HCT116 (cell line): Measurements from ENCODE around the gene CCDC61. TPM values are rescaled to one million over a fixed set of nuclear protein-coding genes. Genes with fewer than 3 reads are reported as not detected.

Experiments
- ATAC-seq: fragments of 200-7000 bp; cut with Tn5 transposase; 2 replicates; pipeline ENCODE4 v1.9.1; 2020; ENCODE audit warnings: mild to moderate bottlenecking, moderate library complexity
- BruUV-seq: library from RNA; stranded (reverse); fragments of 400-500 nt; replicated peaks from 2 replicates; lab custom pipeline; 2021; lab: Mats Ljungman, UMichigan
- CTCF ChIA-PET: fragments of 300-600 bp; sonication (Branson Sonifier 250); formaldehyde crosslinking; loops from one replicate; lab custom pipeline; 2021; ENCODE audit warnings: antibody characterized with exemption; lab: Charles Lee
- POLR2A ChIA-PET: fragments of 300-600, 350-600 bp; sonication (Branson Sonifier 250); formaldehyde crosslinking; loops from one replicate; lab custom pipeline; 2021; ENCODE audit warnings: antibody characterized with exemption; lab: Charles Lee
- RAD21 ChIA-PET, 2 experiments: fragments of 300-600 bp; sonication (Branson Sonifier 250); formaldehyde crosslinking; loops; one replicate each; lab custom pipeline; 2023; ENCODE audit warnings: low total read pairs in 2 of 2; ENCODE audit not compliant: uncharacterized antibody in 2 of 2, unreplicated experiment in 2 of 2, low non-redundant PET in 1 of 2; lab: Charles Lee
- DNase-seq: peaks from one replicate; pipeline ENCODE4 v3.0.0-alpha.2; 2010; ENCODE audit warnings: low read depth, low spot score
- H2AFZ ChIP-seq: fragments of 200-600 bp; shearing (Covaris generic), sonication (generic); 2 replicates; pipeline ENCODE4 v1.6.1; 2017; ENCODE audit warnings: low read depth, mixed run types, mixed read lengths, antibody characterized with exemption, low read length; ENCODE audit not compliant: poor library complexity, severe bottlenecking
- H3K27ac ChIP-seq: 2 replicates; pipeline ENCODE4 v1.5.1; 2012; ENCODE audit warnings: low read depth, low read length
- H3K27me3 ChIP-seq: fragments of 200-600 bp; sonication (generic); 2 replicates; pipeline ENCODE4 v1.6.1; 2016; ENCODE audit warnings: mixed run types, low read length, mixed read lengths; ENCODE audit not compliant: insufficient read depth
- H3K36me3 ChIP-seq, 2 experiments: fragments of 200-500 bp in 1 of 2; fragments of 200-600 bp in 1 of 2; sonication (Bioruptor generic) in 1 of 2; sonication (generic) in 1 of 2; 2 replicates each; pipeline versions ENCODE4 v1.5.1 to v1.6.1; 2014 to 2016; ENCODE audit warnings: low read length in 2 of 2, inconsistent platforms in 1 of 2, mixed read lengths in 1 of 2, mixed run types in 1 of 2; ENCODE audit not compliant: insufficient read depth in 2 of 2, control insufficient read depth in 1 of 2
- H3K4me1 ChIP-seq, 2 experiments: fragments of 200-600 bp in 1 of 2; sonication (generic) in 1 of 2; 2 replicates each; pipeline versions ENCODE4 v1.5.1 to v1.6.1; 2012 to 2017; ENCODE audit warnings: low read length in 2 of 2, inconsistent platforms in 1 of 2, mild to moderate bottlenecking in 1 of 2, mixed read lengths in 1 of 2, mixed run types in 1 of 2, moderate library complexity in 1 of 2; ENCODE audit not compliant: insufficient read depth in 2 of 2, control insufficient read depth in 1 of 2
- H3K4me2 ChIP-seq: fragments of 200-600 bp; sonication (generic); 2 replicates; pipeline ENCODE4 v1.6.1; 2017; ENCODE audit warnings: mixed run types, low read length, mixed read lengths
- H3K4me3 ChIP-seq, 2 experiments: fragments of 200-600 bp in 1 of 2; sonication (generic) in 1 of 2; replicated peaks in 1 of 2; 2 replicates each; pipeline ENCODE4 v1.5.1; 2011 to 2016; ENCODE audit warnings: low read length in 2 of 2, control low read depth in 1 of 2, low read depth in 1 of 2, mild to moderate bottlenecking in 1 of 2, mixed read lengths in 1 of 2, mixed run types in 1 of 2
- H3K79me2 ChIP-seq: fragments of 200-600 bp; sonication (generic); 2 replicates; pipeline ENCODE4 v1.6.1; 2017; ENCODE audit warnings: mild to moderate bottlenecking, mixed run types, low read length, moderate library complexity, mixed read lengths; ENCODE audit not compliant: insufficient read depth
- H3K9ac ChIP-seq: fragments of 200-600 bp; sonication (generic); 2 replicates; pipeline ENCODE4 v1.6.1; 2016; ENCODE audit warnings: low read length, mixed read lengths
- H3K9me2 ChIP-seq: fragments of 200-600 bp; sonication (generic), shearing (Covaris generic); 2 replicates; pipeline ENCODE4 v1.6.1; 2017; ENCODE audit warnings: mixed run types, mild to moderate bottlenecking, moderate library complexity; ENCODE audit not compliant: insufficient read depth
- H3K9me3 ChIP-seq, 2 experiments: fragments of 200-500 bp in 1 of 2; fragments of 200-600 bp in 1 of 2; sonication (Bioruptor generic) in 1 of 2; sonication (generic) in 1 of 2; 2 replicates each; pipeline ENCODE4 v1.6.1; 2014 to 2017; ENCODE audit warnings: low read length in 2 of 2, mixed read lengths in 2 of 2, inconsistent platforms in 1 of 2, low read depth in 1 of 2, mild to moderate bottlenecking in 1 of 2, mixed run types in 1 of 2, moderate library complexity in 1 of 2; ENCODE audit not compliant: control insufficient read depth in 1 of 2, insufficient read depth in 1 of 2
- H4K20me1 ChIP-seq: fragments of 200-600 bp; sonication (generic), shearing (Covaris generic); 2 replicates; pipeline ENCODE4 v1.6.1; 2017; ENCODE audit warnings: mixed run types, mild to moderate bottlenecking, moderate library complexity; ENCODE audit not compliant: insufficient read depth
- ATF3 ChIP-seq: IDR thresholded peaks from 2 replicates; pipeline ENCODE4 v1.6.1; 2012
- CBX3 ChIP-seq: IDR thresholded peaks from 2 replicates; pipeline ENCODE4 v1.6.1; 2012; ENCODE audit warnings: low read depth
- CEBPB ChIP-seq: IDR thresholded peaks from 2 replicates; pipeline ENCODE4 v1.6.1; 2012; ENCODE audit warnings: low read depth
- EGR1 ChIP-seq: IDR thresholded peaks from 2 replicates; pipeline ENCODE4 v1.6.1; 2012; ENCODE audit warnings: low read depth
- EZH2phosphoT487 ChIP-seq: fragments of 200-600 bp; IDR thresholded peaks from 2 replicates; pipeline ENCODE4 v1.6.1; 2018; ENCODE audit warnings: antibody characterized with exemption, borderline replicate concordance
- FOSL1 ChIP-seq: IDR thresholded peaks from 2 replicates; pipeline ENCODE4 v1.6.1; 2012; ENCODE audit warnings: low read depth
- JUND ChIP-seq: IDR thresholded peaks from 2 replicates; pipeline ENCODE4 v1.6.1; 2012
- MAX ChIP-seq: IDR thresholded peaks from 2 replicates; pipeline ENCODE4 v1.6.1; 2012
- POLR2A ChIP-seq: IDR thresholded peaks from 2 replicates; pipeline ENCODE4 v1.7.0; 2011; ENCODE audit warnings: borderline replicate concordance; ENCODE audit not compliant: insufficient read depth, insufficient read length; ENCODE audit errors: extremely low read depth
- POLR2AphosphoS5 ChIP-seq: IDR thresholded peaks from 2 replicates; pipeline ENCODE4 v1.6.1; 2011; ENCODE audit warnings: mild to moderate bottlenecking, low read depth, low read length, moderate library complexity
- RAD21 ChIP-seq: IDR thresholded peaks from 2 replicates; pipeline ENCODE4 v1.6.1; 2012; ENCODE audit warnings: low read depth, mild to moderate bottlenecking
- REST ChIP-seq: IDR thresholded peaks from 2 replicates; pipeline ENCODE4 v1.6.1; 2012; ENCODE audit warnings: low read depth
- SIN3A ChIP-seq: IDR thresholded peaks from 2 replicates; pipeline ENCODE4 v1.6.1; 2012; ENCODE audit warnings: low read depth
- SP1 ChIP-seq: IDR thresholded peaks from 2 replicates; pipeline ENCODE4 v1.6.1; 2012; ENCODE audit warnings: low read depth
- SRF ChIP-seq: IDR thresholded peaks from 2 replicates; pipeline ENCODE4 v1.6.1; 2012; ENCODE audit warnings: low read depth
- YY1 ChIP-seq: IDR thresholded peaks from 2 replicates; pipeline ENCODE4 v1.6.1; 2011; ENCODE audit warnings: low read length, low read depth, moderate library complexity, mild to moderate bottlenecking; ENCODE audit not compliant: insufficient replicate concordance; ENCODE audit errors: extremely low read depth
- ZBTB33 ChIP-seq: IDR thresholded peaks from 2 replicates; pipeline ENCODE4 v1.6.1; 2011; ENCODE audit warnings: mild to moderate bottlenecking, low read length, moderate library complexity; ENCODE audit not compliant: insufficient replicate concordance; ENCODE audit errors: extremely low read depth
- ZFX ChIP-seq: fragments of 450-650 bp; IDR thresholded peaks from 2 replicates; pipeline ENCODE4 v1.6.1; 2017
- ZNF274 ChIP-seq: fragments of 200-500 bp; sonication (Bioruptor generic); IDR thresholded peaks from 2 replicates; pipeline ENCODE4 v1.6.1; 2014; ENCODE audit warnings: mild to moderate bottlenecking, low read depth, low read length, inconsistent platforms
- intact Hi-C: fragments of 100-400 bp; cut with micrococcal nuclease; formaldehyde crosslinking; loops from 2 replicates; pipeline ENCODE4 v1.10.0; 2022
- total RNA-seq: library from RNA; stranded (reverse); gene quantifications from one replicate; pipeline ENCODE4 v1.2.1, GENCODE V29; 2021; ENCODE audit not compliant: unreplicated experiment

The CCDC61 gene
- total RNA-seq, 1 experiment from 2014 or later = 12.2 TPM

GRCh38 chr19:45975306-45976070 is 19.8 kb upstream of the CCDC61 start (continued):
- no peak for TF ChIP-seq MAX
- no peak for TF ChIP-seq POLR2AphosphoS5
- TF ChIP-seq ZFX = no peak
- no peak for TF ChIP-seq SRF

GRCh38 chr19:45976178-45976577 is 19.1 kb upstream of the CCDC61 start:
- POLR2A ChIA-PET = no interaction called here
- H4K20me1 ChIP-seq = no peaks in the 10 kb centered on the region
- H3K4me2 ChIP-seq = no peak overlapping the region
- H3K27me3 ChIP-seq = no peaks in the 10 kb centered on the region; the same call in 1 of the 2 replicates
- ATAC-seq (no peak), DNase-seq (no peak)
- no peaks in the 10 kb centered on the region for H3K9me2 ChIP-seq
- H3K27ac ChIP-seq = no peak overlapping the region
- peaks cover 0 to 18% of the 10 kb centered on the region in 2 experiments; a peak in 3 of 4 replicates for H3K4me1 ChIP-seq
- no peak overlapping the region for H3K9ac ChIP-seq
- intact Hi-C loops = no loop called here
- BruUV-seq = no TSS peak
- H3K36me3 ChIP-seq = no peaks in the 10 kb centered on the region
- H3K79me2 ChIP-seq = no peaks in the 10 kb centered on the region
- RAD21 ChIA-PET = no interaction called here
- CTCF ChIA-PET = no interaction called here
- H2AFZ ChIP-seq = no peak overlapping the region
- H3K4me3 ChIP-seq = no peak overlapping the region
- no peaks in the 10 kb centered on the region for H3K9me3 ChIP-seq
- no peak for TF ChIP-seq EZH2phosphoT487
- TF ChIP-seq RAD21 = no peak
- no peak for TF ChIP-seq CBX3
- no peak for TF ChIP-seq EGR1
- no peak for TF ChIP-seq JUND
- no peak for TF ChIP-seq SRF
- TF ChIP-seq ATF3 = no peak
- no peak for TF ChIP-seq FOSL1
- no peak for TF ChIP-seq YY1
- TF ChIP-seq SP1 = no peak
- TF ChIP-seq CEBPB = no peak
- TF ChIP-seq MAX = no peak
- TF ChIP-seq REST = no peak
- TF ChIP-seq ZBTB33 = no peak
- TF ChIP-seq SIN3A = no peak
- TF ChIP-seq POLR2AphosphoS5 = no peak
- TF ChIP-seq ZFX = no peak
- no peak for TF ChIP-seq POLR2A
- TF ChIP-seq ZNF274 = no peak
